Measurements from ENCODE around the gene MAPKAPK5.

DNA sequence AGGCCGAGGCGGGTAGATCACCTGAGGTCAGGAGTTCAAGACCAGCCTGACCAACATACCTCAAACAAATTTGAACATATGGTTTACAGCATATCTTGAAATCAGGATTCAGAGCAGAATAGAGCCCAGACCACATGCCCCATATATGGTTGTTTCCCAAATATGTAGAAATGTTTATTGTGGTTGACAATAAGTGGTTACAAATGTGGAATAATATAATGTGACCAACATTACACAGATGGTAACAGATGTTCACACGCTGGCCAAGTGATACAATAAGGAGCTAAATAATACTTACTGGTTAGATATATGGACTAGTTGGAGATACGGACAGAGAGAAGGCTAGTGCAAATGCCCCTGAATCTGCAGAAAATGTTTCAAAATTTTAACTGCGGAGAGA, 85.3 kb downstream of the MAPKAPK5 start:
- no peak for TF ChIP-seq CTCF (IDR thresholded peaks at IDR 0.05)
- no peak for TF ChIP-seq POLR2AphosphoS5 (IDR thresholded peaks at IDR 0.05)
- TF ChIP-seq POLR2A (IDR thresholded peaks at IDR 0.05) = no peak
